Hepatocyte (in vitro differentiated cells): Measurements from ENCODE around the gene SEMA6A.

ENCODE experiments used
- CTCF ChIP-seq: fragments of 200-600 bp; sonication (generic); IDR thresholded peaks from 2 replicates; pipeline ENCODE4 v1.5.1; 2016; ENCODE audit warnings: antibody characterized with exemption, mild to moderate bottlenecking; ENCODE audit not compliant: poor library complexity
- EZH2 ChIP-seq: fragments of 200-600 bp; sonication (generic); IDR thresholded peaks from 2 replicates; pipeline ENCODE4 v1.6.1; 2016; ENCODE audit warnings: antibody characterized with exemption, mild to moderate bottlenecking, borderline replicate concordance
- EZH2phosphoT487 ChIP-seq: fragments of 200-600 bp; sonication (generic); IDR thresholded peaks from one replicate; pipeline ENCODE4 v1.6.1; 2018; ENCODE audit warnings: antibody characterized with exemption, mild to moderate bottlenecking, low read depth, moderate library complexity; ENCODE audit not compliant: unreplicated experiment, severe bottlenecking

- TF ChIP-seq CTCF (no peak), EZH2phosphoT487 (no peak), EZH2 (no peak)
These were observed 10.3 kb downstream of the SEMA6A start for GRCh38 chr5:116564312-116564711.
